Esophagus muscularis mucosa (tissue), 4 donors: ENCODE measurements around the gene HELZ2. TPM values are rescaled to one million over a fixed set of nuclear protein-coding genes. Genes with fewer than 3 reads are reported as not detected.
"Not testable (repeated sequence)": the region's sequence is repeated elsewhere in the genome, so short reads cannot be mapped to it uniquely, and the experiment has no call there.

ENCODE experiments used
- DNase-seq: peaks from one replicate; pipeline ENCODE4 v3.0.0-alpha.2; 2017; ENCODE audit errors: extremely low spot score
- H3K27ac ChIP-seq, 4 donors: fragments of 200-600 bp; sonication (generic); replicated peaks in 1 of 4; 1 replicate in 3 of 4; 2 replicates in 1 of 4; pipeline ENCODE4 v1.5.1; 2016 to 2019; ENCODE audit warnings: mild to moderate bottlenecking in 1 of 4
- H3K27me3 ChIP-seq, 4 donors: fragments of 200-600 bp; sonication (generic); one replicate each; pipeline versions ENCODE4 v1.5.1 to v1.6.0; 2016 to 2019
- H3K36me3 ChIP-seq, 4 donors: fragments of 200-600 bp; sonication (generic); one replicate each; pipeline ENCODE4 v1.5.1; 2016 to 2019
- H3K4me1 ChIP-seq, 4 donors: fragments of 200-600 bp; sonication (generic); one replicate each; pipeline ENCODE4 v1.5.1; 2016 to 2019
- H3K4me3 ChIP-seq, 4 donors: fragments of 200-600 bp; sonication (generic); 1 replicate in 2 of 4; 2 replicates in 2 of 4; pipeline ENCODE4 v1.5.1; 2016 to 2019; ENCODE audit warnings: mild to moderate bottlenecking in 4 of 4, moderate library complexity in 1 of 4
- H3K9me3 ChIP-seq, 4 donors: fragments of 200-600 bp; sonication (generic); 1 replicate in 3 of 4; 2 replicates in 1 of 4; pipeline ENCODE4 v1.5.1; 2016 to 2019
- CTCF ChIP-seq, 3 experiments: fragments of 200-600 bp in 2 of 3; fragments of 450-650 bp in 1 of 3; sonication (generic) in 2 of 3; IDR thresholded peaks; one replicate each; pipeline ENCODE4 v1.5.1; 2017 to 2019; ENCODE audit warnings: antibody characterized with exemption in 3 of 3, mild to moderate bottlenecking in 2 of 3, moderate library complexity in 1 of 3
- EP300 ChIP-seq: sonication (generic); formaldehyde crosslinking; IDR thresholded peaks from one replicate; pipeline ENCODE4 v1.6.1; 2017; ENCODE audit warnings: antibody characterized with exemption
- POLR2A ChIP-seq: fragments of 450-650 bp; IDR thresholded peaks from one replicate; pipeline ENCODE4 v1.6.1; 2017; ENCODE audit warnings: antibody characterized with exemption, moderate library complexity, mild to moderate bottlenecking, low read depth
- POLR2AphosphoS5 ChIP-seq, 2 donors: sonication (generic); formaldehyde crosslinking; IDR thresholded peaks; one replicate each; pipeline ENCODE4 v1.6.1; 2017; ENCODE audit warnings: antibody characterized with exemption in 2 of 2
- WGBS: methylation state at CpG from one replicate; pipeline ENCODE4 v1.1.5; 2018; 5-methylcytosine and 5-hydroxymethylcytosine counted together
- intact Hi-C: fragments of 100-400 bp; cut with DNase I; formaldehyde crosslinking; loops from one replicate; pipeline ENCODE4 v1.15.1; 2023
- total RNA-seq, 4 donors: library from RNA; depleted of rRNA; stranded (reverse); fragments of >200 nt; gene quantifications; one replicate each; pipeline versions ENCODE4 v1.1.0 to v1.2.1, GENCODE V29; 2016

The HELZ2 gene
- total RNA-seq, 4 donors from 2014 or later = 19.5 to 36.9 (median 30.3) TPM

- H3K4me3 ChIP-seq = peak overlapping the region; percentile 81 to 93 (median 85)
- no peak for DNase-seq
- TF ChIP-seq CTCF (IDR thresholded peaks at IDR 0.05) (no peak), POLR2AphosphoS5 (IDR thresholded peaks at IDR 0.05) (no peak), POLR2A (no peak), EP300 (no peak)
- intact Hi-C loops = loop anchor here (5.0 kb wide), 1 partner anchor 54 kb away; the partner anchor contains the start of gene GMEB2
- H3K36me3 ChIP-seq = peaks cover 0 to 17% (median 14%) of the 10 kb centered on the region in 4 donors
- H3K4me1 ChIP-seq = peaks cover 24 to 38% (median 26%) of the 10 kb centered on the region in 4 donors
- 10% methylated on average over 3 of the region's 24 CpGs for WGBS
- peak overlapping the region; percentile 76 to 89 (median 83) for H3K27ac ChIP-seq
- peaks cover 0 to under 1% (median 0%) of the 10 kb centered on the region in 4 donors for H3K27me3 ChIP-seq
- H3K9me3 ChIP-seq = no peaks in the 10 kb centered on the region
Observed at GRCh38 chr20:63573647-63574131, 350 bp downstream of the HELZ2 start.

GRCh38 chr20:63572788-63573646, 1.0 kb downstream of the HELZ2 start:
- Histone ChIP-seq H3K27ac (peak overlapping the region; percentile 76 to 89 (median 83)), H3K4me1 (peaks cover 25 to 43% (median 27%) of the 10 kb centered on the region in 4 donors), H3K4me3 (peak overlapping the region; percentile 81 to 93 (median 85)), H3K36me3 (peaks cover 0 to 24% (median 16%) of the 10 kb centered on the region in 4 donors), H3K27me3 (no peaks in the 10 kb centered on the region), H3K9me3 (no peaks in the 10 kb centered on the region)
- 100% methylated on average over 1 of the region's 34 CpGs for WGBS
- intact Hi-C loops = loop anchor here (5.0 kb wide), 1 partner anchor 54 kb away; the partner anchor contains the start of gene GMEB2
- TF ChIP-seq CTCF (IDR thresholded peaks at IDR 0.05) (no peak), POLR2A (no peak), POLR2AphosphoS5 (IDR thresholded peaks at IDR 0.05) (no peak), EP300 (no peak)
- no peak for DNase-seq

- H3K27me3 ChIP-seq = no peaks in the 10 kb centered on the region
- H3K27ac ChIP-seq = peak overlapping the region in 1 of 4 donors; percentile 89
- intact Hi-C loops = loop anchor here (5.0 kb wide), 1 partner anchor 55 kb away; the partner anchor contains the start of gene GMEB2
- no peak overlapping the region for H3K4me3 ChIP-seq
- TF ChIP-seq POLR2A (no peak), EP300 (no peak), POLR2AphosphoS5 (IDR thresholded peaks at IDR 0.05) (no peak), CTCF (IDR thresholded peaks at IDR 0.05) (no peak)
- no peak for DNase-seq
- peaks cover 25 to 43% (median 27%) of the 10 kb centered on the region in 4 donors for H3K4me1 ChIP-seq
- peaks cover 0 to 30% (median 19%) of the 10 kb centered on the region in 4 donors for H3K36me3 ChIP-seq
- no peaks in the 10 kb centered on the region for H3K9me3 ChIP-seq
- WGBS = 92% methylated on average over 7 of the region's 48 CpGs
Observed at GRCh38 chr20:63572071-63572787, 1.8 kb downstream of the HELZ2 start.

GRCh38 chr20:63571087-63571478, 3.0 kb downstream of the HELZ2 start:
- not testable (repeated sequence) for H3K9me3 ChIP-seq, H3K27ac ChIP-seq, H3K27me3 ChIP-seq, DNase-seq, H3K4me3 ChIP-seq
- intact Hi-C loops = loop anchor here (5.0 kb wide), 1 partner anchor 56 kb away; the partner anchor contains the start of gene GMEB2
- H3K4me1 ChIP-seq = peaks cover 25 to 43% (median 27%) of the 10 kb centered on the region in 4 donors
- H3K36me3 ChIP-seq = peaks cover 0 to 40% (median 28%) of the 10 kb centered on the region in 4 donors
- 86% methylated on average over 5 of the region's 11 CpGs for WGBS
